NCI-H187 treated with DMSO at 0.1 percent for 48 hours (cell line): ENCODE measurements around the gene PCNX4.

Experiments
- DNase-seq: peaks from one replicate; lab custom pipeline; 2025; lab: John Stamatoyannopoulos, UW

Gene PCNX4

GRCh38 chr14:60102389-60102788 is 10.7 kb downstream of the PCNX4 start:
- no peak for DNase-seq

DNA sequence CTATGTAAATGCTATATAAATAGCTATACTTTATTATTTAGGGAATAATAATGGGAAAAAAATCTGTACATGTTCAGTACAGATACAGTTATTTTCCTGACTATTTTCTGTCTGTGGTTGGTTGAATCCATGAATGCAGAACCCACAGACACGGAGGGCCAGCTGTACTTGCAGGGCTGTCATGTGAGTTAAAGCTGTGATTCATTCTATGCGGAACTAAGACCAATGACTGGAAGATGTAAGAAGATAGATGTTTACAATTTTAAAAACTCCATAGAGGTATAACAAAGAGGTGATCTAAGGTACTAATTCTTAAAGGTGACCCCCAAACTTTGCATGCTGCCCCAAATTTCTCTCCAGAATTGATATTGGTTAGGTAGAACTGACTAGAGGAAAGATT is 14.6 kb downstream of the PCNX4 start:
- DNase-seq, result no peak

DNA sequence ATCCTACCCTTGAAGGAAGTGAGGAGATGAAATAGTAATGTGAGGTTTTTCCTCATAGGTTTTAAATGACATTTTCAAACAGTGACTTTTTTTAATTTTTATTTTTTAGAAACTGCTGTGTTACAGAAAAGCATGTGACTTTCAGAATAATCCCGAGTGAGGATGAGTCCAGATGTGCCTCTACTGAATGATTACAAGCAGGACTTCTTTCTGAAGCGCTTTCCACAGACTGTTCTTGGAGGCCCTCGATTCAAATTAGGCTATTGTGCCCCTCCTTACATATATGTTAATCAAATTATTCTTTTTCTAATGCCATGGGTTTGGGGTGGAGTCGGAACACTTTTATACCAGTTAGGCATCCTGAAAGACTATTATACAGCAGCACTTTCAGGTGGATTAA is 15.8 kb downstream of the PCNX4 start:
- DNase-seq, result no peak

- DNase-seq, result no peak
Observed at GRCh38 chr14:60111732-60112131, 20.0 kb downstream of the PCNX4 start.

- DNase-seq, result no peak
Observed at GRCh38 chr14:60114881-60115280, 23.2 kb downstream of the PCNX4 start.

- DNase-seq, result no peak
Observed at GRCh38 chr14:60116181-60116580, 24.5 kb downstream of the PCNX4 start.

GRCh38 chr14:60125918-60126317 is 34.2 kb downstream of the PCNX4 start:
- no peak for DNase-seq

- DNase-seq, result no peak
Observed at GRCh38 chr14:60133487-60133886, 41.8 kb downstream of the PCNX4 start.

GRCh38 chr14:60134702-60135101 is 43.0 kb downstream of the PCNX4 start:
- no peak for DNase-seq

DNA sequence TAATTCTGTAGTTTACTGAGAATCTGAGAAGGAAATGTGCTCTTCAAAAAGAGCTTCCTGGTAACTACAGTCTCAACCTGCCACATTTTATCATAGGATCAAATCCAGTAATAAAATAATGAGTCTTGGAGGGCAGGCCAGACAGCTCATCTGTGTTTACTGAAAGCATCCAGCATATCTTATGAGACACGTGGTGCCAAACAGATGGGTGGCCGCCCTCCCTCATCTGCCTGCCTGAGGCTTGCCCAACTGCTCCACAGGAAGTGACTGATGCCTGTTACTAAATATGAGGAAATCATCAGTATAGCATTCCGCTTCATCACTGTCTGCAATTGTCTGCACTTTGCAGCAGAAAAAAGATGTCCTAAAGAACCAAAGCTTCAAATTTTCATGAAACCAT is 60.0 kb downstream of the PCNX4 start:
- no peak for DNase-seq

- no peak for DNase-seq
Observed at GRCh38 chr14:60153991-60154390, 62.3 kb downstream of the PCNX4 start.

- no peak for DNase-seq
Observed at GRCh38 chr14:60154671-60155070, 62.9 kb downstream of the PCNX4 start.

DNA sequence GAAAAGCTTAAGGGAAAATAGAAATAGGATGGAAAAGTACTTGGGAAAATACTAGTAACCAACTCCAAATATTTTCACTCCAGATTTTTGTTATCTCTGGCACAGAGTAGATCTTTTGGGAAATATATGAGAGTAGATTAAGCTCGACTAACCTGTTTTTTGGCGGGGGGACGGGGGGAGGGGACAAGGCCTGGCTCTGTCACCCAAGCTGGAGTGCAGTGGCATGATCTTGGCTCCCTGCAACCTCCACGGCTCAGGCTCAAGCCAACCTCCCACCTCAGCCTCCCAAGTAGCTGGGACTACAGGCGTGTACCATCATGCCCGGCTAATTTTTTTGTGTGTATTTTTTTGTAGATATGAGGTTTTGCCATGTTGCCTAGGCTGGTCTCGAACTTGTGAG is 68.7 kb downstream of the PCNX4 start:
- no peak for DNase-seq

- peak; percentile 84 for DNase-seq
Observed at GRCh38 chr14:60161196-60162107, 69.7 kb downstream of the PCNX4 start.

GRCh38 chr14:60163693-60164092 is 72.0 kb downstream of the PCNX4 start:
- DNase-seq, result no peak

- no peak for DNase-seq
Observed at GRCh38 chr14:60164404-60164711, 72.6 kb downstream of the PCNX4 start.

GRCh38 chr14:60164712-60165546 is 73.2 kb downstream of the PCNX4 start, which contains the start of gene DHRS7:
TSS of gene DHRS7 (minus strand) at chr14:60165398. CDS start at chr14:60165309, 89 bp downstream.
- DNase-seq, result no peak

DNA sequence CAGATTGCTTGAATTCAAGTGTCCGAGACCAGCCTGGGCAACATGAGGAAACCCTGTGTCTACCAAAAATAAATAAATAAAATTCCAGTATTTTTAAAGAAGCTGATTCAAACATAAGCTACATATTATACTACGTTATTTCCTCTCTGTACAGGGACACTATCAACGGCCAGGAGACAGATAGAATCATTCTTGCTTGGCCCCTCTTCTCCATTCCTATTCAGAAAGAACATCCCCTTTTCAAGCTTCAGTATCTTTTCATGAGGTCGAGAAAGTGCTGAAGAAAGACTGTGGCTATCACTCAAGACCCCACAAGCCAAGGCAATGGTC is 73.8 kb downstream of the PCNX4 start:
- DNase-seq, result no peak

DNA sequence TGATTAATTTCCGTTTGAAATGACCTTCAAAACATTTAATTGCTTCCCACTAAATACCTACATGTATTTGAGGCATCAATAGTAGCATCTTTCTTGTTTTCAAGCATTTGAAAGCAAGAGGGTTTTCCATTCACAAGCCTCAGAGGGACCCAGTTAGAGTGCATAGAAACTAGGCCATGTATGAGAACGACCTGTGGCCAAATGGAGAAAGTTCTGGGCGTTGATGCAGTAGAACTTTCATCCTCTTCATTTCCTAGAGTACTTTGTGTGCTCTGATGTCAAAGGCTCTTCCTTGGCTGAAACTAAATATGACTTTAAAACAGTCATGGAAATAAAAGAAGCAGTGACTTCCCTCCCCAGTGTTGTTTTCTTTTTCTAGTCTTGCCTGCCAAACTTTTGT is 74.4 kb downstream of the PCNX4 start:
- DNase-seq, result no peak

DNA sequence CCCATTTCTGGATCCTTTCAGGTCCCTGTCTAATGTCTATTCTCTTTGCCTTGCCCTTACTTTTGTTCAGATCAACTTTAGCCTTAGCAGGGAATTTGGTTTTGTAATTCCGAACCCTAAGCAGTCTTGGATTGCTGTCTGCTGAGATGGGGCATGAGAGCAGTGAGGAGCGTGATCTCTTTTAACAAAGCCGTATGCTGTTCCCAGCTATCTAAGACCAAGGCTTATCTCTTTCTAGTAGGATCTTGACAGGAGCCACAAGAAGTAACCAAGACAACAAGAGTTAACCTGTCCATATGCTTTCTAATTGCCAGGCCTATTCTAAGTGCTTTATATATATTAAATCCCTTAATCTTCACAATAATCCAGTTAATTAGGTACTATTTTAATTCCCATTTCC is 78.0 kb downstream of the PCNX4 start:
- DNase-seq, result no peak

DNA sequence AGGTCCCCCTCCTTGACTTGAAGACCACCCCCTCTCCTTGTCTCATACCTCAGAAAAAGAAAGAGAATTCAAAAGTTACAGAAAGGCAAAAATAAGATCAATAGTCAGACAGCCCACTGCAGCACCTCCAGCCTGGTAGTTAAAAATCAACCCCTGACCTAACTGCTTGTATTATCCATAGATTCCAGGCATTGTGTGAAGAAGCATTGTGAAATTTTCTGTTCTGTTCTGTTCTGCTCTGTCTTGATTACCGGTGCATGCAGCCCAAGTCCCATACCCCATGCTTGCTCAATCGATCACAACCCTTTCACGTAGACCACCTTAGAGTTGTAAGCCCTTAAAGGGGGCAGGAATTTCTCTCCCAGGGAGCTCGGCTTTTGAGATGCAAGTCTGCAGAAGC is 79.2 kb downstream of the PCNX4 start:
- DNase-seq, result no peak

DNA sequence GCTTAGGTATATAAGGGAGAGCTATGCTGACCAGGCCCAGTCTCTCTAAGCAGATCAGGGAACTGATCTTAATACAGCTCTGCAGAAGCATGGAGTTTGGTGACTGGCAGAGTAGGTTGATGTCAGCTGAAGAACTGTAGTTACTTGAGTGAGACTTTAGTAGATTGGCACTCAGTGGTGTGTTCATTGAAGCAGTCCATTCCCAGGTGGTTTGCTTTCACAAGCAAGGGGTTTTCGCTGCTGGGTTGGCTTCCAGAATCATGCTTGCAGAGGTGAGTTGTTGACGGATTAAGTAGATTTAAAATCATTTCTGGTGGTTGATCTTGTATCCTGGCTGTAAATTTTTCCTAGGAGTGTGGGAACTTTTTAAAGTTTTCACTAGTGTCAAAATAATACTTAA is 80.0 kb downstream of the PCNX4 start:
- no peak for DNase-seq
